GM19238 (cell line): ENCODE results near the gene PKIG.
"Not testable (repeated sequence)": the region's sequence is repeated elsewhere in the genome, so short reads cannot be mapped to it uniquely, and the experiment has no call there.

ENCODE experiments used
- DNase-seq: peaks from one replicate; pipeline ENCODE4 v3.0.0; 2011; ENCODE audit warnings: low spot score; ENCODE audit not compliant: insufficient read length

The PKIG gene

GRCh38 chr20:44640522-44640921, 58.1 kb downstream of the PKIG start:
- no peak for DNase-seq

- DNase-seq: no peak
Observed at GRCh38 chr20:44641325-44641724, 58.9 kb downstream of the PKIG start.

- DNase-seq: peak; percentile 47
Observed at GRCh38 chr20:44642203-44643153, 60.1 kb downstream of the PKIG start.

GRCh38 chr20:44643154-44643519, 60.8 kb downstream of the PKIG start:
- DNase-seq: no peak

- no peak for DNase-seq
Observed at GRCh38 chr20:44643596-44644229, 61.3 kb downstream of the PKIG start.

- DNase-seq: no peak
Observed at GRCh38 chr20:44644230-44644617, 61.8 kb downstream of the PKIG start.

- no peak for DNase-seq
Observed at GRCh38 chr20:44644667-44645131, 62.3 kb downstream of the PKIG start.

- no peak for DNase-seq
Observed at GRCh38 chr20:44646023-44646640, 63.8 kb downstream of the PKIG start.

GRCh38 chr20:44646641-44647274, 64.4 kb downstream of the PKIG start:
- no peak for DNase-seq

GRCh38 chr20:44648068-44648467, 65.7 kb downstream of the PKIG start:
- no peak for DNase-seq

GRCh38 chr20:44648579-44648978, 66.2 kb downstream of the PKIG start:
- no peak for DNase-seq

- no peak for DNase-seq
Observed at GRCh38 chr20:44649126-44649525, 66.7 kb downstream of the PKIG start.

- no peak for DNase-seq
Observed at GRCh38 chr20:44649976-44650375, 67.6 kb downstream of the PKIG start.

GRCh38 chr20:44650771-44651433, 68.5 kb downstream of the PKIG start:
- DNase-seq: no peak

- DNase-seq: no peak
Observed at GRCh38 chr20:44651434-44651683, 69.0 kb downstream of the PKIG start.

GRCh38 chr20:44651684-44652423, 69.5 kb downstream of the PKIG start, which contains the start of gene ADA:
TSS of gene ADA (minus strand) at chr20:44651699. CDS start at chr20:44651607, 92 bp downstream.
- DNase-seq: no peak

- no peak for DNase-seq
Observed at GRCh38 chr20:44653546-44653945, 71.2 kb downstream of the PKIG start.

- DNase-seq: not testable (repeated sequence)
Observed at GRCh38 chr20:44654210-44654609, 71.8 kb downstream of the PKIG start.

GRCh38 chr20:44656448-44656847, 74.1 kb downstream of the PKIG start:
- DNase-seq: no peak

GRCh38 chr20:44657875-44658274, 75.5 kb downstream of the PKIG start:
- DNase-seq: no peak

- DNase-seq: no peak
Observed at GRCh38 chr20:44658810-44659209, 76.4 kb downstream of the PKIG start.
